ENCODE results near the gene DERA.
"Not testable (repeated sequence)": the region's sequence is repeated elsewhere in the genome, so short reads cannot be mapped to it uniquely, and the experiment has no call there.

DERA gene

DNA sequence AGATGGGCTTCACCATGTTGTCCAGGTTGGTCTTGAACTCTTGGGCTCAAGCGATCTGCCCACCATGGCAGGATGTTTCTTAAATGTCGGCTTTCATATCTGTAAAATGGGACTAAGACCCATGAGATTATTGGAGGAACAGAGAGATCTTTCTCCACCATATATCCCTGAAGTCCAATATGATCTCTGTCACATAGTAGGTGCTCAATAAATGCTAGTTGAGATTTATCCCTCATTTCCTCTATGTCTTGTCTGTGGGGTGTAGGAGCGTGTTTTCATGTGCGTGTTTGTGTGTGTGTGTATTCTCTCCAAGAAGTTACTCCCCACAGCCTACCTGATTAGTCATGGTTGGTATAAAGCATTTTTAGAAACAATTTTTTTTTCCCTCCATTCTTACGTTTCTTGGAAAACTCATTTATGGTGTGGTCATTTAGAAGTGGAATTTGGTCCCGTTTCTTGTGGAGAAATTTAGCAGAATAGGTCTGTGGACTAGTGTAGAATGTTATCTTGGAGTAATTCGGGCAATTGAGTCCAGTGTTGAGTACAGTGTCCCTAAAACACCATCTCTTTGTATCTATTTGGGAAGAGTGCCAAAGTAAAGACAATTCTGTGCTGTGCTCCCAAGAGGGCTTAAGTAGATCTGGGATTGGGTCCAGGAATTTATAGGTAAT is 24.6 kb upstream of the DERA start:
- no peak for DNase-seq (ENCODE audit: insufficient read length, low spot score)
- FAIRE-seq = no peak
- TF ChIP-seq POLR2A (IDR thresholded peaks at IDR 0.05; ENCODE audit: low read depth, low read length) = no peak

DNA sequence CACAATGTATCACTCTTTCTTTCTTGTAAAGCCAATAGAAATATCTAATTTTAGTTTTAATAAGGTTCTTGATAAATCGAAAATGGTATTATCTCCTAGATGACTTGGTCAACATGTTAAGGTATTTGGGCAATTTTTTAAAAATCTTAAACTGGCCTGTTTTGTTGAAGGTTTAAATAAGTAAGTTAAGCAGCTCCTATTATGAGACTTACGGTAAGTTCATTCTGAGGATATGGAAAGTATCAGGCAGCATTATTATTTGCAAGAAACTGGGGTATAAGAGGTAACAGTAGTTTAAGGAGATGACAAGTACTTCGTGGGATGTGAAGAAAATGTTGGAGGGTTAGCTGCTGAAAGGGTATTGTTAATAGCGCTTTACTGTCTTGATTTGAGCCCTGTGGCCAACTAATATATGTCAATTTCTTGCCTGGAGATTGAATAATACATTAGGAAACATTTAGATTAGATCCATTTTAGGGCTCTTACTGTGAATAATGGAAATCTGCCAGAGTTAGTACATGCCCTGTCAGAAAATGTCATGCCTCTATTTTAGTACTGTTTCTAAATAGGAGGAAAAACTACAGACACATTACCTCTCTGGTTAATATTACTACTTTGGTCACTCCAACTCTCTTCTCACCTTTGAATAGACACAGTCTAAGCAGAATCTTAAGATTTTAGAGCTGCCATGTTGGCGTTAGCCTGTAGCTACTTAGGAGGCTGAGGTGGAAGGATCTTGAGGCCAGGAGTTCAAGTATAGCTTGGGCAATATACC is 23.9 kb upstream of the DERA start:
- peak; percentile 53 for FAIRE-seq
- no peak for DNase-seq (ENCODE audit: insufficient read length, low spot score)
- no peak for TF ChIP-seq POLR2A (IDR thresholded peaks at IDR 0.05; ENCODE audit: low read depth, low read length)

DNA sequence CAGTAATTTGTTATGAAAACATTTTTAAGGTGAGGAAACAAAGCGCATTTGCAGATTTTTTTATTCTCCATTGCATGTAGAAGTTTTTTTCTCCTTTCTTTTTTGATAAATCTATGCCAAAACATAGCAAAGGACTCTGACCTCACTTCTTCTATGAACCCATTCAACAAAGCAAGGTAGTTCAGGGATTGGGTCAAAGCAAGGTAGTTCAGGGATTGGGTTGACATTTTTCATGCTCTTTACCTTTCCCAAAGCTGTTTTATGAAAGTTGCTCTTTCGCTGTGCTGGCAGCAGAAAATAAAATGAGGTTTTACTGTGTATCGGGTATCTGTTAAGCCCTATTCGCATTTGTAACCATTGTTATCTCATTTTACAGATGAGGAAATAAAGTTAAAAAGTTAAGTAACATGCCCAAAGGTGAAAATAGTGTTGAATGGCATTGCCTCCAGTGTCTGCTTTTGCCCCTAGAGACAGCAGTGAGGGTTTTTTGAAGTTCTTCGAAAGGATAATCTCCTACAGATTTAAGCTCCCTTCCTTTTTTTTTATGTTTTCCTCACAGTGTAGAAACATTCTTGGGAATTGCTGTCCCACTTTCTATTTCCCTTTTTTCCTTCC is 18.4 kb upstream of the DERA start:
- DNase-seq (ENCODE audit: insufficient read length, low spot score) (no peak), FAIRE-seq (no peak)
- no peak for TF ChIP-seq POLR2A (IDR thresholded peaks at IDR 0.05; ENCODE audit: low read depth, low read length)

DNA sequence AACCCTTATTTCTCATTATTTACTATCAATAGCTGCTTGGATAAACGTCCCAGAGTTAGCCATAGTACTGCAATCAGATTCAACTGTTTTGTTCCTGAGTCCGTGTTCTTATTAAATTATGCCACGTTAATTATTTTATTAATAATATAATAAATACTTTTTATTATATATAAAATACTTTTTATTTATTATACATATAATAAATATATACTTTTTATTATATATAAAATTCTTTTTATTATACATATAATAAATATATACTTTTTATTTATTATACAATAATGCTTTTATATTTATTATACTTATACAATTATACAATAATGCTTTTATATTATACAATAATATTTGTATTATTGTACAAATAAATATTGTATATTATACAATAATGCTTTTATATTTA is 17.9 kb upstream of the DERA start:
- DNase-seq (ENCODE audit: insufficient read length, low spot score) (no peak), FAIRE-seq (no peak)
- TF ChIP-seq POLR2A (IDR thresholded peaks at IDR 0.05; ENCODE audit: low read depth, low read length) = no peak

DNA sequence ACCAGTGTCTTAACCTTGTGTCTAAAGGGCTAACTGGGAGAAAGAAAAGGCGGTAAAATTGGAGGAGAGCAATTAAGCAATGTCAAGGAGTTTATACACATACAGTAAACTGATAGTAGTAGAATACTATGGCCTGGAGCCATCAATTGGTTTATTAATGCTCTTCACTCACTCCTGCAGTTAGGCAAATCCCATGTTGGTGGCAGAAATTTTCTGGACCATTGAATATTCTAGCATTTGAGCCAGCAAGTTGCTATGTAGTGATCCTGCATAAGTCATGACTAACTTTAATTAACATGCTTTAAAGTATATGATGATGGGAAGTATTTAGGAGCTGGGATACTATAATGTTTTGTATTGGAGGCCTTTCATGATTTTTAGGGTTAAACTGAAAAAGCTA is 14.3 kb upstream of the DERA start:
- no peak for TF ChIP-seq POLR2A (IDR thresholded peaks at IDR 0.05; ENCODE audit: low read depth, low read length)
- peak; percentile 23 for FAIRE-seq
- DNase-seq (ENCODE audit: insufficient read length, low spot score) = no peak

DNA sequence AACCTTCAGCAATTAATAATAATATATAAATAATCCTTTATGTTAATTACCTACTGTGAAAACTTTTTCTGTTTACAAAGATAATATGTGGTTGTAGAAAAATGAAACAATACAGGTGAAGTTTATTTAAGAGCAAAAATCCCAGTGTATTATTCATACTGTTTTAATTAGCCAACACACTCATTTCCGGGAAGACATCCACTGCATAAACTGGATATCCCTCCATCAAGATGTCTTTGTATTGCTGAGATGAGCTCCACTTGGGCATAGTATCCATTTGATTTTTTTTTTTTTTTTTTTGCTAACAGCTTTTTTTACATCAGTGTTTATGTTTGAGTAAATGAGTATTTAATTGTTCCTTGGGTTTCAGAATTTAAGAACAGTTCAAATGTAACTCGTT is 13.7 kb upstream of the DERA start:
- FAIRE-seq = no peak
- TF ChIP-seq POLR2A (IDR thresholded peaks at IDR 0.05; ENCODE audit: low read depth, low read length) = no peak
- DNase-seq (ENCODE audit: insufficient read length, low spot score) = no peak

DNA sequence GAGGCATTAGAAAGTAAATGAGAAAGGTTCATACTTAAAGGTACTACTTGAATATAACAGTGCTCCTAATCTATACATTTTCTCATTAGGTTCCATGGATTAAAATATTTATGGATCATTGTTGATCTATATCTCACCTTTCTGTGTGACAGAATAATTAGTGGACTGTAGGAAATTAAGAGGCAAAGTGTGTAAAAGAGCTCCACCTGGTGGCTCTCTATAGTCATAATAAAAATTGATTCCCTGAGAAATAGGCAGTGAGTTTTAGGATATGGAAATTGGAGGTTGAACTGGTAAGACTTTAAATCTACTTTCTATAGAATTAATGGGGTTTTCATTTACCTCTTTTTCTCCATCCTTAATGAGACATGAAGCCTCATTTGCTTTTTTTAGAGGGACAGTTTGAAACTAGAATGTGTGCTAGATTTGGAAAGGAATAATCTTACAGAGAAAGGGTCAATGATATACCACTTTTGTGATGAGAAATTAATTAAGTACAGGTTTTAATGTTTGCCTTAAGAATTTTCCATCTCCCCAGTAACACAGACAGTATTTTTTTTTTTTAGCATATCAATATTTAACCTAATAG is 11.8 kb upstream of the DERA start:
- DNase-seq (ENCODE audit: insufficient read length, low spot score) (no peak), FAIRE-seq (peak; percentile 55)
- TF ChIP-seq POLR2A (IDR thresholded peaks at IDR 0.05; ENCODE audit: low read depth, low read length) = no peak

DNA sequence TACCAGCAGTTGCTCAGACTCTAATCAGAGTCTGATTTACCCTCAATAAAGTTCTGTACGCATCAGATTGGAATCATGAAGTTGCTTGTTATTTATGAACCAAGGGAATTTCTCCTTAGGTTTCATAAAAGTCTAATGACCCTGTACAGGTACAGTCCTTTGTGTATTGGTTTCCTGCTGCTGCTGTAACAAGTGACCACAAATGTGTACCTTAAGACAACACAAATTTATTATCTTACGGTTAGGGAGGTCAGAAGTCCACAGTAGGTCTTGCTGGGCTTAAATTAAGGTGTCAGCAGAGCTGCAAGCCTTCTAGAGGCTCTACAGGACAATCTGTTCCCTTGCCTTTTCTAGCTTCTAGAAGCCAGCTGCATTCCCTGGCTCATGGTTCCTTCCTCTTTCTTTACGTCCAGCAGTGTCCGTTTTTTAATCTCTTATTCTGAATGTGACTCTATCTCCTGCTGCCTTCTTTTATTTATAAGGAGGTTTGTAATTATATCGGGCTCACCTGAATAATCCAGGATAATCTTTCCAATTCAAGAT is 6.7 kb upstream of the DERA start:
- FAIRE-seq = no peak
- no peak for DNase-seq (ENCODE audit: insufficient read length, low spot score)
- TF ChIP-seq POLR2A (IDR thresholded peaks at IDR 0.05; ENCODE audit: low read depth, low read length) = no peak

DNA sequence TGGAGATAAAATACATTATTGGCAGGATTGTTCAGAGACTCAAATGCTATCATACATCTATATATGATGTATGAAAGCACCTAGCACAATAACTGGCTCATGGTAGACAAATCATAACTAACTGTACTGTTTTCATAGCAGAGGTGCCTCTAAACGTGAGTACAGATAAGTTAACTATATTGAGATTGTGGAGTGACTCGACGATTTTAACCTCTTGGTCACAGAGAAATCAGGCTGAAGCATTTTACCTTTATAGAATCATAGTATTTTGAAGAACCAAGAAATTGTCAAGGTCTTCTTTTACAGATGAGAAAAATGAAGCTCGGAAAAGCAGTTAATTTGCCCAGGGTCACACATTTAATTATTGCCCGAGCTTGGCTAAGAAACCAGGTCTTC is 666 bp upstream of the DERA start:
- TF ChIP-seq POLR2A (IDR thresholded peaks at IDR 0.05; ENCODE audit: low read depth, low read length) = no peak
- DNase-seq (ENCODE audit: insufficient read length, low spot score) = no peak
- no peak for FAIRE-seq

DNA sequence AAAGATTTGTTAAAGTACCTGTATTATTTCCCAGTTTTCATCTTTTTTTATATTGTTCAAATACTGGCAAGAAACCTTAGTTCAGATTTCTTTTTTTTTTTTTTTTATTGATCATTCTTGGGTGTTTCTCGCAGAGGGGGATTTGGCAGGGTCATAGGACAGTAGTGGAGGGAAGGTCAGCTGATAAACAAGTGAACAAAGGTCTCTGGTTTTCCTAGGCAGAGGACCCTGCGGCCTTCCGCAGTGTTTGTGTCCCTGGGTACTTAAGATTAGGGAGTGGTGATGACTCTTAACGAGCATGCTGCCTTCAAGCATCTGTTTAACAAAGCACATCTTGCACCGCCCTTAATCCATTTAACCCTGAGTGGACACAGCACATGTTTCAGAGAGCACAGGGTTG is 799 bp downstream of the DERA start:
- DNase-seq (ENCODE audit: insufficient read length, low spot score); FAIRE-seq: not testable (repeated sequence)

DNA sequence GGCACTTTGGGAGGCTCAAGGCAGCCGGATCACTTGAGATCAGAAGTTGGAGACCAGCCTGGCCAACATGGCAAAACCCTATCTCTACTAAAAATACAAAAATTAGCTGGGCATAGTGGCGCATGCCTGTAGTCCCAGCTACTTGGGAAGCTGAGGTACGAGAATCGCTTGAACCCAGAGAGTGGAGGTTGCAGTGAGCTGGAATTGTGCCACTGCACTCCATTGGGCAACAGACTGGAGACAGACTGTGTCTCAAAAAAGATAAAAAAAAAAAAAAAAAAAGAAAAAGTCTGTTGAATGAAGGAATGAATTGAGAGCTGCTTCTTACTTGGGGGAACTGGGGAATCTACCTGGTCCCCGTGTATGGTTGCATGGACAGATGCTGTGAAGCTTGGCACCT is 3.0 kb downstream of the DERA start:
- DNase-seq (ENCODE audit: insufficient read length, low spot score); FAIRE-seq: not testable (repeated sequence)

DNA sequence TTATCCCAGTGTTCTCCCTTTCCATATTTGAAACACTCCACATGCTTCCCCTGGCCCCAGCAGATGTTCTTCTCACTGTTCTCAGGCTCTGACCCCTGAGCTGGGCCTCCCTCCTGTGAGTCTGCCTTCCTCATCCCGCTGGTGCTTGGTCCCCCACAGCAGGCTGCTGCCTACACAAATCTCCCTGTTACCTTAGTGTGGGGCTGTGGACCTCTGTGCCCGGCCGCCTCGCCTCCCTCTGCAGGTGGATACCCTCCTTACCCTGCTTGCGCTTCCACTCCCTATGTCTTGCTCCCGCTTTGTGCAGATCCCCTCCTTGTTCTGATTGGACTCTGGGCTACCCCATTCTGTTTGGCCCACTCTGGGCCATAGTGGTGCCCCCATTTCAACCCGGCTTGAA is 6.9 kb downstream of the DERA start:
- FAIRE-seq (no peak), DNase-seq (ENCODE audit: insufficient read length, low spot score) (no peak)
- TF ChIP-seq POLR2A (IDR thresholded peaks at IDR 0.05; ENCODE audit: low read depth, low read length) = no peak

DNA sequence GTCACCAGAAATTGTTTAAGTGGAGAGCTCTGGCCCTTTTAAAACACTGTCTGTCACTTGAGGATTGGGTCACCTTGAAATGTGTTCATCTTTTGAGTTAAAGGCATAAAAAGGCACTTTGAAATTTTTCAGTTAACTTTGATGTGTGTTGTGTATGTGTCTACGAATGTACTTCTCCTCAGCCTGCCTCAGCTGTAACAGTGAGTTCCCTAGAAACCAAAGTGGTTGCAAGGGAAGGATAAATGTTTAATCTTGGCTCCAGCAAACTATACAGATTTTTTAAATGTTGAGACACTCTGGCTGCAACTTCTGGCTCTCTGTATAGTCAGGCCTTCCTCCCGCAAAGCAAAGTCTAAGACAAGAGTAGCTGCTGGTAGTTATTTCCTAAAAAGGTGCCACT is 8.3 kb downstream of the DERA start:
- TF ChIP-seq POLR2A (IDR thresholded peaks at IDR 0.05; ENCODE audit: low read depth, low read length) = no peak
- FAIRE-seq = no peak
- DNase-seq (ENCODE audit: insufficient read length, low spot score) = no peak

DNA sequence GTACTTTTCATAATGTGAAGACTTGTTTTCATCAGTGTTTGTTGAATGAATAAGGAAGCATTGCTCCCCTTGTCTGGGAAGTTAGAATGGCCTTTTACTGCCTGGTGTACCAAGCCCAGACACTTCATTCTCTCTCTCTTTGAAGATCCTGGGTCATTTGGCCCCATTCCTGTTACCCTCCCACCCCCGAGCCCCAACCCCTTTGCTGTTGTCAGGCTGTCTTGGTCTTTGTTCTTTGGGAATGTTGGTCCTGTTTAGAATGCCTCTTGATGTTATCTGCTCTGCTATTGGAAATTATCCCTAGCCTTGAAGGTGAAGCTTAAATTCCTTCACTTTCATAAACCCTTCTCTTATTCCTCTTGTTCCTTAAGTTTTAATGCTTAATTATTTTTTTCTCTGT is 13.8 kb downstream of the DERA start:
- FAIRE-seq = no peak
- DNase-seq (ENCODE audit: insufficient read length, low spot score) = no peak
- TF ChIP-seq POLR2A (IDR thresholded peaks at IDR 0.05; ENCODE audit: low read depth, low read length) = no peak
